GM23338 (cell line): Measurements from ENCODE around the gene ABL2. TPM values are rescaled to one million over a fixed set of nuclear protein-coding genes. Genes with fewer than 3 reads are reported as not detected.

Experiments used
- ATAC-seq: fragments of 200-7000 bp; cut with Tn5 transposase; 3 replicates; pipeline ENCODE4 v1.9.1; 2020
- DNase-seq: peaks from one replicate; pipeline ENCODE4 v3.0.0-alpha.2; 2015; ENCODE audit warnings: low spot score
- H2AFZ ChIP-seq: fragments of 200-600 bp; sonication (generic); 2 replicates; pipeline ENCODE4 v1.8.0; 2016; ENCODE audit warnings: antibody characterized with exemption, mild to moderate bottlenecking, moderate library complexity
- H3F3A ChIP-seq: fragments of 200-600 bp; sonication (generic); replicated peaks from 2 replicates; pipeline ENCODE4 v1.8.0; 2017; ENCODE audit warnings: antibody characterized with exemption, mixed run types, low read depth
- H3K27ac ChIP-seq: fragments of 200-600 bp; sonication (generic); 2 replicates; pipeline ENCODE4 v1.6.1; 2016; ENCODE audit warnings: low read depth
- H3K27me3 ChIP-seq: fragments of 200-600 bp; sonication (generic); 2 replicates; pipeline ENCODE4 v1.8.0; 2016; ENCODE audit warnings: mild to moderate bottlenecking, mixed run types, moderate library complexity; ENCODE audit not compliant: insufficient read depth
- H3K36me3 ChIP-seq: fragments of 200-600 bp; sonication (generic); 2 replicates; pipeline ENCODE4 v1.8.0; 2016; ENCODE audit warnings: mild to moderate bottlenecking; ENCODE audit not compliant: insufficient read depth
- H3K4me1 ChIP-seq: fragments of 200-600 bp; sonication (generic); 2 replicates; pipeline ENCODE4 v1.8.0; 2016; ENCODE audit warnings: mild to moderate bottlenecking, moderate library complexity; ENCODE audit not compliant: insufficient read depth
- H3K4me2 ChIP-seq: fragments of 200-600 bp; sonication (generic); 2 replicates; pipeline ENCODE4 v1.7.1; 2017; ENCODE audit warnings: mixed run types
- H3K4me3 ChIP-seq: fragments of 200-600 bp; sonication (generic); 2 replicates; pipeline ENCODE4 v1.6.1; 2016; ENCODE audit warnings: mixed run types
- H3K79me2 ChIP-seq: fragments of 200-600 bp; sonication (generic); replicated peaks from 2 replicates; pipeline ENCODE4 v1.8.0; 2017; ENCODE audit warnings: mild to moderate bottlenecking; ENCODE audit not compliant: insufficient read depth
- H3K9me2 ChIP-seq: fragments of 200-600 bp; sonication (generic); 2 replicates; pipeline ENCODE4 v1.8.0; 2017; ENCODE audit not compliant: insufficient read depth
- H4K20me1 ChIP-seq: fragments of 200-600 bp; sonication (generic); replicated peaks from 2 replicates; pipeline ENCODE4 v1.8.0; 2017; ENCODE audit warnings: mild to moderate bottlenecking; ENCODE audit not compliant: insufficient read depth
- H3K27ac Mint-ChIP-seq: 2 replicates; pipeline ENCODE4 v1.8.0; 2020; ENCODE audit warnings: inconsistent platforms, mild to moderate bottlenecking, moderate library complexity, mixed read lengths
- H3K27me3 Mint-ChIP-seq: 3 replicates; pipeline ENCODE4 v1.8.0; 2022; ENCODE audit warnings: low read depth, mild to moderate bottlenecking, moderate library complexity, mixed read lengths, inconsistent platforms; ENCODE audit not compliant: insufficient read depth, poor library complexity
- H3K36me3 Mint-ChIP-seq: 3 replicates; pipeline ENCODE4 v1.8.0; 2021; ENCODE audit warnings: low read depth, mild to moderate bottlenecking, inconsistent platforms, moderate library complexity, mixed read lengths
- H3K4me1 Mint-ChIP-seq: 3 replicates; pipeline ENCODE4 v1.8.0; 2020; ENCODE audit warnings: mild to moderate bottlenecking, inconsistent platforms, mixed read lengths
- H3K4me3 Mint-ChIP-seq: 3 replicates; pipeline ENCODE4 v1.8.0; 2021; ENCODE audit warnings: moderate library complexity, mild to moderate bottlenecking, inconsistent platforms, mixed read lengths
- H3K9me3 Mint-ChIP-seq: 3 replicates; pipeline ENCODE4 v1.8.0; 2020; ENCODE audit warnings: moderate library complexity, mild to moderate bottlenecking, inconsistent platforms, mixed read lengths
- EZH2phosphoT487 ChIP-seq: fragments of 200-600 bp; sonication (generic); IDR thresholded peaks from one replicate; pipeline ENCODE4 v1.8.1; 2018; ENCODE audit warnings: antibody characterized with exemption; ENCODE audit not compliant: unreplicated experiment
- JUNB ChIP-seq: IDR thresholded peaks from one replicate; pipeline ENCODE4 v1.6.1; 2016; ENCODE audit warnings: antibody characterized with exemption; ENCODE audit not compliant: unreplicated experiment
- NANOG ChIP-seq: IDR thresholded peaks from 2 replicates; pipeline ENCODE4 v1.6.1; 2016; ENCODE audit warnings: antibody characterized with exemption, borderline replicate concordance
- POLR2AphosphoS5 ChIP-seq: IDR thresholded peaks from 2 replicates; pipeline ENCODE4 v1.6.1; 2016; ENCODE audit warnings: antibody characterized with exemption, low read depth
- STAT1 ChIP-seq: IDR thresholded peaks from one replicate; pipeline ENCODE4 v1.6.1; 2016; ENCODE audit warnings: antibody characterized with exemption; ENCODE audit not compliant: unreplicated experiment
- ZNF114 ChIP-seq: fragments of 250-450 bp; sonication (Bioruptor Pico); IDR thresholded peaks from 2 replicates; pipeline ENCODE4 v1.5.0; 2020; ENCODE audit warnings: mild to moderate bottlenecking, moderate library complexity
- polyA plus RNA-seq: library from polyadenylated mRNA; unstranded; fragments of >200 nt; fragmentation: Nextera tagmentation; extraction: Ambion mirVana; gene quantifications from 2 replicates; pipeline ENCODE4 v1.2.1, GENCODE V29; 2016
- total RNA-seq: library from RNA; depleted of rRNA; stranded (reverse); fragments of >200 nt; shearing (Covaris generic); gene quantifications from 2 replicates; pipeline ENCODE4 v1.2.3, GENCODE V29; 2014
- TF ChIP-seq, protein P1 (sequence below): IDR thresholded peaks from one replicate; pipeline ENCODE4 v1.6.1; 2018; ENCODE audit warnings: antibody characterized with exemption; ENCODE audit not compliant: unreplicated experiment
- TF ChIP-seq, protein P2 (sequence below), 2 experiments: fragments of 200-600 bp in 1 of 2; sonication (generic) in 1 of 2; conservative IDR thresholded peaks; 2 replicates each; pipeline versions ENCODE4 v1.5.1 to v1.6.1; 2016 to 2017; ENCODE audit warnings: antibody characterized with exemption in 2 of 2, low read depth in 2 of 2, mild to moderate bottlenecking in 2 of 2, moderate library complexity in 1 of 2
- TF ChIP-seq, protein P3 (sequence below): fragments of 250-450 bp; sonication (Bioruptor Pico); IDR thresholded peaks from 2 replicates; pipeline ENCODE4 v1.5.0; 2020; ENCODE audit warnings: mild to moderate bottlenecking, moderate library complexity

The ABL2 gene
- total and polyA plus RNA-seq, 2 experiments from 2014 or later: 5.8 to 22.7 TPM

- TF ChIP-seq, protein P1, sequence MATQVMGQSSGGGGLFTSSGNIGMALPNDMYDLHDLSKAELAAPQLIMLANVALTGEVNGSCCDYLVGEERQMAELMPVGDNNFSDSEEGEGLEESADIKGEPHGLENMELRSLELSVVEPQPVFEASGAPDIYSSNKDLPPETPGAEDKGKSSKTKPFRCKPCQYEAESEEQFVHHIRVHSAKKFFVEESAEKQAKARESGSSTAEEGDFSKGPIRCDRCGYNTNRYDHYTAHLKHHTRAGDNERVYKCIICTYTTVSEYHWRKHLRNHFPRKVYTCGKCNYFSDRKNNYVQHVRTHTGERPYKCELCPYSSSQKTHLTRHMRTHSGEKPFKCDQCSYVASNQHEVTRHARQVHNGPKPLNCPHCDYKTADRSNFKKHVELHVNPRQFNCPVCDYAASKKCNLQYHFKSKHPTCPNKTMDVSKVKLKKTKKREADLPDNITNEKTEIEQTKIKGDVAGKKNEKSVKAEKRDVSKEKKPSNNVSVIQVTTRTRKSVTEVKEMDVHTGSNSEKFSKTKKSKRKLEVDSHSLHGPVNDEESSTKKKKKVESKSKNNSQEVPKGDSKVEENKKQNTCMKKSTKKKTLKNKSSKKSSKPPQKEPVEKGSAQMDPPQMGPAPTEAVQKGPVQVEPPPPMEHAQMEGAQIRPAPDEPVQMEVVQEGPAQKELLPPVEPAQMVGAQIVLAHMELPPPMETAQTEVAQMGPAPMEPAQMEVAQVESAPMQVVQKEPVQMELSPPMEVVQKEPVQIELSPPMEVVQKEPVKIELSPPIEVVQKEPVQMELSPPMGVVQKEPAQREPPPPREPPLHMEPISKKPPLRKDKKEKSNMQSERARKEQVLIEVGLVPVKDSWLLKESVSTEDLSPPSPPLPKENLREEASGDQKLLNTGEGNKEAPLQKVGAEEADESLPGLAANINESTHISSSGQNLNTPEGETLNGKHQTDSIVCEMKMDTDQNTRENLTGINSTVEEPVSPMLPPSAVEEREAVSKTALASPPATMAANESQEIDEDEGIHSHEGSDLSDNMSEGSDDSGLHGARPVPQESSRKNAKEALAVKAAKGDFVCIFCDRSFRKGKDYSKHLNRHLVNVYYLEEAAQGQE: no peak
- TF ChIP-seq POLR2AphosphoS5 (no peak), JUNB (no peak), ZNF114 (CRISPR knock-in tag) (no peak), NANOG (no peak), EZH2phosphoT487 (no peak)
- TF ChIP-seq, protein P2, sequence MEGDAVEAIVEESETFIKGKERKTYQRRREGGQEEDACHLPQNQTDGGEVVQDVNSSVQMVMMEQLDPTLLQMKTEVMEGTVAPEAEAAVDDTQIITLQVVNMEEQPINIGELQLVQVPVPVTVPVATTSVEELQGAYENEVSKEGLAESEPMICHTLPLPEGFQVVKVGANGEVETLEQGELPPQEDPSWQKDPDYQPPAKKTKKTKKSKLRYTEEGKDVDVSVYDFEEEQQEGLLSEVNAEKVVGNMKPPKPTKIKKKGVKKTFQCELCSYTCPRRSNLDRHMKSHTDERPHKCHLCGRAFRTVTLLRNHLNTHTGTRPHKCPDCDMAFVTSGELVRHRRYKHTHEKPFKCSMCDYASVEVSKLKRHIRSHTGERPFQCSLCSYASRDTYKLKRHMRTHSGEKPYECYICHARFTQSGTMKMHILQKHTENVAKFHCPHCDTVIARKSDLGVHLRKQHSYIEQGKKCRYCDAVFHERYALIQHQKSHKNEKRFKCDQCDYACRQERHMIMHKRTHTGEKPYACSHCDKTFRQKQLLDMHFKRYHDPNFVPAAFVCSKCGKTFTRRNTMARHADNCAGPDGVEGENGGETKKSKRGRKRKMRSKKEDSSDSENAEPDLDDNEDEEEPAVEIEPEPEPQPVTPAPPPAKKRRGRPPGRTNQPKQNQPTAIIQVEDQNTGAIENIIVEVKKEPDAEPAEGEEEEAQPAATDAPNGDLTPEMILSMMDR (conservative IDR thresholded peaks at IDR 0.05; ENCODE audit: low read depth in 2 of 2): no peak
These were observed 137.7 kb downstream of the ABL2 start (continued) for GRCh38 chr1:179091691-179092165.

GRCh38 chr1:179090923-179091322 is 138.6 kb downstream of the ABL2 start:
- no peak overlapping the region for H3K4me2 ChIP-seq
- H3K4me1 Mint-ChIP-seq: peaks cover 30% of the 10 kb centered on the region
- H4K20me1 ChIP-seq: no peaks in the 10 kb centered on the region; the same call in 1 of the 2 replicates
- no peaks in the 10 kb centered on the region; the same call in 2 of the 3 replicates for H3K9me3 Mint-ChIP-seq
- no peak overlapping the region for H3K27ac ChIP-seq
- peaks cover 12% of the 10 kb centered on the region; the same call in 1 of the 2 replicates for H3K36me3 ChIP-seq
- H3K9me2 ChIP-seq: no peaks in the 10 kb centered on the region
- ATAC-seq (no peak), DNase-seq (no peak)
- H3K79me2 ChIP-seq: peaks cover 12% of the 10 kb centered on the region; the same call in 1 of the 2 replicates
- no peak overlapping the region for H3K4me3 Mint-ChIP-seq
- peaks cover 68% of the 10 kb centered on the region for H3K36me3 Mint-ChIP-seq
- 0 out of 2 replicates have a peak overlapping the region, but pooled peaks have one; percentile 2 for H3K27ac Mint-ChIP-seq
- no peak overlapping the region for H3K4me3 ChIP-seq
- peaks cover 17% of the 10 kb centered on the region for H3K4me1 ChIP-seq
- H2AFZ ChIP-seq: no peak overlapping the region
- H3K27me3 ChIP-seq: no peaks in the 10 kb centered on the region
- peaks cover 8% of the 10 kb centered on the region for H3K27me3 Mint-ChIP-seq
- 0 out of 2 replicates have a peak, but pooled peaks cover 2% of the 10 kb centered on the region for H3F3A ChIP-seq
- no peak for TF ChIP-seq NANOG
- TF ChIP-seq, protein P1: no peak
- TF ChIP-seq POLR2AphosphoS5: no peak
- TF ChIP-seq, protein P3, sequence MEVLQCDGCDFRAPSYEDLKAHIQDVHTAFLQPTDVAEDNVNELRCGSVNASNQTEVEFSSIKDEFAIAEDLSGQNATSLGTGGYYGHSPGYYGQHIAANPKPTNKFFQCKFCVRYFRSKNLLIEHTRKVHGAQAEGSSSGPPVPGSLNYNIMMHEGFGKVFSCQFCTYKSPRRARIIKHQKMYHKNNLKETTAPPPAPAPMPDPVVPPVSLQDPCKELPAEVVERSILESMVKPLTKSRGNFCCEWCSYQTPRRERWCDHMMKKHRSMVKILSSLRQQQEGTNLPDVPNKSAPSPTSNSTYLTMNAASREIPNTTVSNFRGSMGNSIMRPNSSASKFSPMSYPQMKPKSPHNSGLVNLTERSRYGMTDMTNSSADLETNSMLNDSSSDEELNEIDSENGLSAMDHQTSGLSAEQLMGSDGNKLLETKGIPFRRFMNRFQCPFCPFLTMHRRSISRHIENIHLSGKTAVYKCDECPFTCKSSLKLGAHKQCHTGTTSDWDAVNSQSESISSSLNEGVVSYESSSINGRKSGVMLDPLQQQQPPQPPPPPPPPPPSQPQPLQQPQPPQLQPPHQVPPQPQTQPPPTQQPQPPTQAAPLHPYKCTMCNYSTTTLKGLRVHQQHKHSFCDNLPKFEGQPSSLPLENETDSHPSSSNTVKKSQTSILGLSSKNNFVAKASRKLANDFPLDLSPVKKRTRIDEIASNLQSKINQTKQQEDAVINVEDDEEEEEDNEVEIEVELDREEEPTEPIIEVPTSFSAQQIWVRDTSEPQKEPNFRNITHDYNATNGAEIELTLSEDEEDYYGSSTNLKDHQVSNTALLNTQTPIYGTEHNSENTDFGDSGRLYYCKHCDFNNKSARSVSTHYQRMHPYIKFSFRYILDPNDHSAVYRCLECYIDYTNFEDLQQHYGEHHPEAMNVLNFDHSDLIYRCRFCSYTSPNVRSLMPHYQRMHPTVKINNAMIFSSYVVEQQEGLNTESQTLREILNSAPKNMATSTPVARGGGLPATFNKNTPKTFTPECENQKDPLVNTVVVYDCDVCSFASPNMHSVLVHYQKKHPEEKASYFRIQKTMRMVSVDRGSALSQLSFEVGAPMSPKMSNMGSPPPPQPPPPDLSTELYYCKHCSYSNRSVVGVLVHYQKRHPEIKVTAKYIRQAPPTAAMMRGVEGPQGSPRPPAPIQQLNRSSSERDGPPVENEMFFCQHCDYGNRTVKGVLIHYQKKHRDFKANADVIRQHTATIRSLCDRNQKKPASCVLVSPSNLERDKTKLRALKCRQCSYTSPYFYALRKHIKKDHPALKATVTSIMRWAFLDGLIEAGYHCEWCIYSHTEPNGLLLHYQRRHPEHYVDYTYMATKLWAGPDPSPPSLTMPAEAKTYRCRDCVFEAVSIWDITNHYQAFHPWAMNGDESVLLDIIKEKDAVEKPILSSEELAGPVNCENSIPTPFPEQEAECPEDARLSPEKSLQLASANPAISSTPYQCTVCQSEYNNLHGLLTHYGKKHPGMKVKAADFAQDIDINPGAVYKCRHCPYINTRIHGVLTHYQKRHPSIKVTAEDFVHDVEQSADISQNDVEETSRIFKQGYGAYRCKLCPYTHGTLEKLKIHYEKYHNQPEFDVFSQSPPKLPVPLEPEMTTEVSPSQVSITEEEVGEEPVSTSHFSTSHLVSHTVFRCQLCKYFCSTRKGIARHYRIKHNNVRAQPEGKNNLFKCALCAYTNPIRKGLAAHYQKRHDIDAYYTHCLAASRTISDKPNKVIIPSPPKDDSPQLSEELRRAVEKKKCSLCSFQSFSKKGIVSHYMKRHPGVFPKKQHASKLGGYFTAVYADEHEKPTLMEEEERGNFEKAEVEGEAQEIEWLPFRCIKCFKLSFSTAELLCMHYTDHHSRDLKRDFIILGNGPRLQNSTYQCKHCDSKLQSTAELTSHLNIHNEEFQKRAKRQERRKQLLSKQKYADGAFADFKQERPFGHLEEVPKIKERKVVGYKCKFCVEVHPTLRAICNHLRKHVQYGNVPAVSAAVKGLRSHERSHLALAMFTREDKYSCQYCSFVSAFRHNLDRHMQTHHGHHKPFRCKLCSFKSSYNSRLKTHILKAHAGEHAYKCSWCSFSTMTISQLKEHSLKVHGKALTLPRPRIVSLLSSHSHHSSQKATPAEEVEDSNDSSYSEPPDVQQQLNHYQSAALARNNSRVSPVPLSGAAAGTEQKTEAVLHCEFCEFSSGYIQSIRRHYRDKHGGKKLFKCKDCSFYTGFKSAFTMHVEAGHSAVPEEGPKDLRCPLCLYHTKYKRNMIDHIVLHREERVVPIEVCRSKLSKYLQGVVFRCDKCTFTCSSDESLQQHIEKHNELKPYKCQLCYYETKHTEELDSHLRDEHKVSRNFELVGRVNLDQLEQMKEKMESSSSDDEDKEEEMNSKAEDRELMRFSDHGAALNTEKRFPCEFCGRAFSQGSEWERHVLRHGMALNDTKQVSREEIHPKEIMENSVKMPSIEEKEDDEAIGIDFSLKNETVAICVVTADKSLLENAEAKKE (CRISPR knock-in tag): no peak
- TF ChIP-seq STAT1: no peak
